GM12864 (cell line): Measurements from ENCODE around the gene L2HGDH.

ENCODE experiments used
- DNase-seq: peaks from one replicate; pipeline ENCODE4 v3.0.0-alpha.2; 2011; ENCODE audit warnings: low read depth
- H3K4me3 ChIP-seq: 2 replicates; pipeline ENCODE4 v1.5.1; 2011; ENCODE audit warnings: mild to moderate bottlenecking, low read depth, low read length, control low read depth
- TF ChIP-seq, protein P1 (sequence below): IDR thresholded peaks from 2 replicates; pipeline ENCODE4 v1.5.1; 2011; ENCODE audit warnings: low read depth, mild to moderate bottlenecking, moderate library complexity, low read length, control low read depth, inconsistent platforms; ENCODE audit errors: missing control alignments

The L2HGDH gene

DNA sequence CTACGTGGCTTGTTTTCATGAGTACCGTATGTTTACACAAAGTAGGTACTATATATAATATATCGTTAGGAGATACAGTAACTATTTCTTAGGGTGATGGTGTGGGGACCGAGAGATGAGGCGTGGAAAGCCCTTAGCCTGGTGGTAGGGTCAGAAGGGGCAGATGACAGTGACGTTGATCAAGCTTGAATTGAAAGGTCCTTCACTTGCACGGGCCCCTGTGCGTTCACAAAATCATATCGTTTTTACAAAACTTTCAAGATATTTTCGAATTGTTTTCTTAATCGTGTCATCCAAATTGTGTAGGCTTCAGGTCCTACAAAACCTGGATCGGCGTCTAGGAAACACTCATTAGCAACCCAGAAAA lies 79.8 kb downstream of the L2HGDH start:
- TF ChIP-seq, protein P1, sequence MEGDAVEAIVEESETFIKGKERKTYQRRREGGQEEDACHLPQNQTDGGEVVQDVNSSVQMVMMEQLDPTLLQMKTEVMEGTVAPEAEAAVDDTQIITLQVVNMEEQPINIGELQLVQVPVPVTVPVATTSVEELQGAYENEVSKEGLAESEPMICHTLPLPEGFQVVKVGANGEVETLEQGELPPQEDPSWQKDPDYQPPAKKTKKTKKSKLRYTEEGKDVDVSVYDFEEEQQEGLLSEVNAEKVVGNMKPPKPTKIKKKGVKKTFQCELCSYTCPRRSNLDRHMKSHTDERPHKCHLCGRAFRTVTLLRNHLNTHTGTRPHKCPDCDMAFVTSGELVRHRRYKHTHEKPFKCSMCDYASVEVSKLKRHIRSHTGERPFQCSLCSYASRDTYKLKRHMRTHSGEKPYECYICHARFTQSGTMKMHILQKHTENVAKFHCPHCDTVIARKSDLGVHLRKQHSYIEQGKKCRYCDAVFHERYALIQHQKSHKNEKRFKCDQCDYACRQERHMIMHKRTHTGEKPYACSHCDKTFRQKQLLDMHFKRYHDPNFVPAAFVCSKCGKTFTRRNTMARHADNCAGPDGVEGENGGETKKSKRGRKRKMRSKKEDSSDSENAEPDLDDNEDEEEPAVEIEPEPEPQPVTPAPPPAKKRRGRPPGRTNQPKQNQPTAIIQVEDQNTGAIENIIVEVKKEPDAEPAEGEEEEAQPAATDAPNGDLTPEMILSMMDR = no peak
- H3K4me3 ChIP-seq = peak overlapping the region; percentile 66
- DNase-seq = no peak

DNA sequence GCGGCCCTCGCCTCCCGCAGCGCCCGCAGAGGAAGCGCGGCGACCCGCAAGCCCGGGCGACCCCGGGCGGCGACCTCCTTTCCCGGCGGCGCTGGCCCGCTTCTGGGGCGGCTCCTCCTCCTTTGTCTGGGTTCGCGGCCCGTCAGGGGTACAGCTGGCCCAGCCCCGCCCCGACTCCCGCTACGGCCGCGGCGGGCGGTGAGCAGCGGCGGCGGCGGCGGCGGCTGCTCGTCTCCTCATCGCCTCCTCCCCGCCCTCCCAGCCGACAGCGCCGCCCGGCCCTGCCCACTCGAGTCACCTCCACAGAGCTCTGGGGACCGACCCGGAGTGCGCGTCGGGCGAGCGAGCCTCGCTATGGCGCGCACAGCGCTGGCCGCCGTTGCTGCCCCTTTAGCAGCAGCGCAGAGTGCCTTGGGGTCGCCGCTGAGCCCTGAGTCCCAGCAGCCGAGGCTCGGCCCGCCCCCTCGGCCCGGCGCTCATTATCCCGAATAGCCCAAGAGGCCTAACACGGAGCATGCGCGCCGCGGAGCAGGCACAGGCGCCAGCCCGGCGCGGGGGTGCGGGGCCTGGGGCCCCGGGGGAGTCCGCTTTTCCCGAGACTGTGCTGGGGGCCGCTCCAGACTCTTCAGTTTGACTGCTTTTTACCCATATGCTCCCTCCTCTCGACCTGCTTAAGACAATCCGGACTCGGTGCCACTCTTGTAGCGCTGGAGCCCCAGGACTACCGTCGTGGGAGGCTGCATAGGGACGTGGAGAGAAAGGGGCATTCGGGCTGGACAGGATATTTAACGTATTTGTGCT lies 80.4 kb downstream of the L2HGDH start, which contains the start of gene SOS2:
Gene SOS2 (minus strand): TSS at position 104 of the 801 bp plus-strand sequence. CDS start 295 bp downstream, outside the sequence.
- TF ChIP-seq, protein P1 = no peak
- H3K4me3 ChIP-seq = peak within 1 kb of the TSS; percentile 66
- no peak for DNase-seq

DNA sequence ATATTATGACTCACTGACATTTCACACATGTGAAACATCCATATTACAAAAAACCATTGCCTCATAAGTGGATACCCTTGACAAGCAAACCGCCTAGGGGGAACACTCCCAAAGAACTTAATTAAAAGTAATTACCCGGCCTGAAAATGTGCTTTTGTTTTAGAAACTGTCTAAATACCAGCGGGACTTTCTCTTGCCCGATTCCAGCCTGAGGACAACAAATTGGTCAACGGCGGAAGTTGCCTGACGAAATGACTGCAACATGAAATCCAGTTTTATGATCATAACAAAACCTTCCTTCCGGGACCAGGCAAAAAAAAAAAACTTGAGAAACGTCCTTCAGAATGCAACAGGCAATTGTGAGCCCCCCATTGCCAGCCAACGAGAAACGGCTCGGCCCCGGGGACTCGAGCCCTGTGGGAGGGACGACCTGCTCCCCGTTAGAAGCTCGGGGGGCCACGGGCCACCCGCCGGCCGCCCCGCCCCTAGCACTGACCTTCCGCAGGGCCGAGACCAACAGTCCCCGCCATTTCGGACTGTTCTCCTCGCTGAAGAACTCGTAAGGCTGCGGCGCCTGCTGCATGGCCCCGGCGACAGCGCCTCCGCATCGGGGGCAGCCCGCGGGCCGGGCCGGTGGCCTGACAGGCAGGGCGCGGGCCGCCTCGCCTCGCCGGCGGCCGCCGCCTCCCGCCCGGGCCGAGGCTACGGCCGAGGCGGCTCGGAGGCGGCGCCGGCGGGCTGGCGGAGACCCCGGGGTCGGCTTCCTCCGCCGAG lies 81.1 kb downstream of the L2HGDH start:
- DNase-seq = no peak
- TF ChIP-seq, protein P1 = no peak

DNA sequence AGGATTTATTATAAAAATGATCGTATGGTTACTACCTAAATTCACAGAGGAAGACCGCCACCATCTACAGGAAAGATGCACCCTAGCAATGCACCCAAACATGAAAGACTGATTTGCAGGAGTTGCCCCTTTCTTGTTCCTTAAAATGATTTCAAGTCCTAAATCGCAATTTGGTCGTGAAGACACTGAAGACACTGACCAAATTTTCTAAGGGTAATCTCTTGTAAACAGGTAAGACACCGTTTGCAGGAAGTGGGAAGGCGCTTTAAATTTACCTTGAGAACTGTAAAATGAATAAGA lies 81.7 kb downstream of the L2HGDH start:
- no peak for DNase-seq
- peak overlapping the region; percentile 66 for H3K4me3 ChIP-seq
- TF ChIP-seq, protein P1 = no peak

More for the DNA sequence above, 81.1 kb downstream of the L2HGDH start:
- H3K4me3 ChIP-seq = peak overlapping the region; percentile 66

DNA sequence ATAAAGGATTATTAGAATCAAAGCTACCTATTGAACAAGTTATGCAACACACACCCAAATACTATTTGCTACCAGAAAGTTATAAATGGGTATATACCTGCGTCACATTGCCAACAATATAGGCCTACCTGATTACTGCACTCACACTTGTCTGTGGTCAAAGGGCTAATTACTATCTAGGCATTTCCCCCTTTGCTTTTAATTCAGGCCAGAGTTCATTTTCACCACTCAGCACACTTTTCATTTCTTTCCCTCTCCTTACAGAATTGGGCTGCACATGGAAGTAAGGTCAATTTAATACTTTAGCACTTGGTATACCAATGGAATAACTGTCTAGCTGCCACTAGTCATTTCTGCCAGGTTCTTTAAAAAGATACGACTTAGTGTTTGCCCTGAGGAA lies 82.3 kb downstream of the L2HGDH start:
- peak overlapping the region; percentile 66; the same call in 1 of the 2 replicates for H3K4me3 ChIP-seq
- TF ChIP-seq, protein P1 = no peak
- no peak for DNase-seq

DNA sequence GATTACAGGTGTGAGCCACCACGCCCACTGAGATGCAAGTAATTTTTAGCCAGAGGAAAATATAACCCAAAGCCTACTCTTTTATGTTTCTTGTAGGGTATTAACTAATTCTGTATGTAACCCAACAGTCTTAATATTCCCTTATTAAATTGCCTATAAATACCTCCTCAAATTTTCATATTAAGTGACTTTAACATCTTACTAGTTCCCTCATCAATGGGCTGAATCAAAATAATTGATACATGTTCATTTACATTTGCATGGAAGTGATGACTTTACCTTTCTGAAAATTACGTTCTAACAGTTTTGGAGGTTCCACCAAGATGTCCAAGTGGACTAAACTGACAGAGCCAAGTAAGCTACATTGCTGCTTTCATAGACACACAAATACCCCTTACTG lies 83.7 kb downstream of the L2HGDH start:
- TF ChIP-seq, protein P1 = no peak
- H3K4me3 ChIP-seq = no peak overlapping the region
- no peak for DNase-seq
